OCI-LY3 (cell line): ENCODE results near the gene PRCC.

Experiments used
- CTCF ChIP-seq: fragments of 200-600, 300-600 bp; sonication (generic); IDR thresholded peaks from 2 replicates; pipeline ENCODE4 v1.5.1; 2014; ENCODE audit warnings: antibody characterized with exemption, low read length, low read depth
- EZH2phosphoT487 ChIP-seq: fragments of 200-600 bp; shearing (Covaris generic); IDR thresholded peaks from 2 replicates; pipeline ENCODE4 v1.6.1; 2018; ENCODE audit warnings: antibody characterized with exemption, mixed run types, low read depth

- TF ChIP-seq CTCF: no peak
- no peak for TF ChIP-seq EZH2phosphoT487
Measured at GRCh38 chr1:156741481-156741983, 25.8 kb upstream of the PRCC start.
